ENCODE data around the gene DLGAP1. TPM values are rescaled to one million over a fixed set of nuclear protein-coding genes. Genes with fewer than 3 reads are reported as not detected.

The DLGAP1 gene
- total and polyA plus RNA-seq, 2 of the 13 experiments (the other 11 are each of a cell fraction or from before 2014, with no cell fraction given), result 0.01 TPM; not detected in 1

GRCh38 chr18:3924455-3924854, 530.7 kb downstream of the DLGAP1 start:
- H3K27ac ChIP-seq (ENCODE audit: extremely low read length, insufficient read depth, low read length), result no peak overlapping the region
- no peak overlapping the region for H3K9ac ChIP-seq (ENCODE audit: insufficient read depth, low read depth, low read length)
- ATAC-seq (no peak), DNase-seq (ENCODE audit: low spot score) (no peak), FAIRE-seq (no peak)
- no peaks in the 10 kb centered on the region for H3K79me2 ChIP-seq (ENCODE audit: insufficient read depth, low read length)
- BruUV-seq (replicated peaks), result no TSS peak
- in situ Hi-C loops (cut with HindIII; ENCODE audit: extremely low pct_ligation_motif_present, low pct_unique_long_range_greater_than_20kb) (no loop called here), intact Hi-C loops (cut with micrococcal nuclease; ENCODE audit: unreplicated experiment) (no loop called here)
- H2AFZ ChIP-seq (ENCODE audit: low read length), result no peak overlapping the region
- no peaks in the 10 kb centered on the region for H3K36me3 ChIP-seq (replicated peaks in 1 of 2; ENCODE audit: control insufficient read depth in 1 of 2, insufficient read depth in 2 of 2, low read length in 2 of 2)
- 97% methylated on average over 1 of the region's 1 CpG for WGBS (ENCODE audit: low lambda C conversion rate)
- no peaks in the 10 kb centered on the region for H3K4me1 ChIP-seq (ENCODE audit: insufficient read depth, low read length)
- TF ChIP-seq ZNF550 (CRISPR knock-in tag; IDR thresholded peaks at IDR 0.05; ENCODE audit: borderline replicate concordance) (no peak), ZNF792 (CRISPR knock-in tag; IDR thresholded peaks at IDR 0.05) (no peak), SMC3 (IDR thresholded peaks at IDR 0.05; ENCODE audit: low read length) (no peak), ELF4 (CRISPR knock-in tag; IDR thresholded peaks at IDR 0.05; ENCODE audit: borderline replicate concordance) (no peak), EEA1 (CRISPR knock-in tag; IDR thresholded peaks at IDR 0.05; ENCODE audit: borderline replicate concordance) (no peak), ZNF670 (CRISPR knock-in tag; IDR thresholded peaks at IDR 0.05; ENCODE audit: borderline replicate concordance) (no peak), JDP2 (CRISPR knock-in tag; IDR thresholded peaks at IDR 0.05; ENCODE audit: borderline replicate concordance) (no peak)
- no peaks in the 10 kb centered on the region for H4K20me1 ChIP-seq (ENCODE audit: insufficient read depth, low read length)
- H3K27me3 ChIP-seq (ENCODE audit: control insufficient read depth in 1 of 2, insufficient read depth in 2 of 2, low read length in 2 of 2), result peaks cover 0 to 8% of the 10 kb centered on the region in 2 experiments; a peak in 1 of 5 replicates
- H3K9me3 ChIP-seq (ENCODE audit: low read length), result no peaks in the 10 kb centered on the region
- no peak overlapping the region for H3K4me3 ChIP-seq (replicated peaks in 1 of 3; ENCODE audit: insufficient read depth in 1 of 3, low read depth in 2 of 3, low read length in 3 of 3)
- H3K4me2 ChIP-seq (ENCODE audit: low read depth, low read length), result no peak overlapping the region
- ChIA-PET CTCF (ENCODE audit: low intra/inter-chr PET ratio, low total read pairs) (no interaction called here), POLR2A (no interaction called here)

- Histone ChIP-seq H3K36me3 (replicated peaks in 1 of 2; ENCODE audit: control insufficient read depth in 1 of 2, insufficient read depth in 2 of 2, low read length in 2 of 2) (no peaks in the 10 kb centered on the region), H3K27ac (ENCODE audit: extremely low read length, insufficient read depth, low read length) (no peak overlapping the region), H3K4me2 (ENCODE audit: low read depth, low read length) (no peak overlapping the region), H3K79me2 (ENCODE audit: insufficient read depth, low read length) (no peaks in the 10 kb centered on the region), H4K20me1 (ENCODE audit: insufficient read depth, low read length) (no peaks in the 10 kb centered on the region), H3K9ac (ENCODE audit: insufficient read depth, low read depth, low read length) (no peak overlapping the region), H3K4me1 (ENCODE audit: insufficient read depth, low read length) (no peaks in the 10 kb centered on the region), H3K9me3 (ENCODE audit: low read length) (no peaks in the 10 kb centered on the region), H3K27me3 (ENCODE audit: control insufficient read depth in 1 of 2, insufficient read depth in 2 of 2, low read length in 2 of 2) (peaks cover 0 to 9% of the 10 kb centered on the region in 2 experiments; a peak in 1 of 5 replicates), H2AFZ (ENCODE audit: low read length) (no peak overlapping the region), H3K4me3 (replicated peaks in 1 of 3; ENCODE audit: insufficient read depth in 1 of 3, low read depth in 2 of 3, low read length in 3 of 3) (no peak overlapping the region)
- no peak for ATAC-seq
- intact Hi-C loops (cut with micrococcal nuclease; ENCODE audit: unreplicated experiment) (no loop called here), in situ Hi-C loops (cut with HindIII; ENCODE audit: extremely low pct_ligation_motif_present, low pct_unique_long_range_greater_than_20kb) (no loop called here)
- TF ChIP-seq TBL1XR1 (IDR thresholded peaks at IDR 0.05; ENCODE audit: borderline replicate concordance, low read length, partially characterized antibody) (no peak), CREB1 (IDR thresholded peaks at IDR 0.05) (peak; percentile 63), CREB1 (CRISPR knock-in tag; IDR thresholded peaks at IDR 0.05) (no peak)
- TF ChIP-seq, protein P1, sequence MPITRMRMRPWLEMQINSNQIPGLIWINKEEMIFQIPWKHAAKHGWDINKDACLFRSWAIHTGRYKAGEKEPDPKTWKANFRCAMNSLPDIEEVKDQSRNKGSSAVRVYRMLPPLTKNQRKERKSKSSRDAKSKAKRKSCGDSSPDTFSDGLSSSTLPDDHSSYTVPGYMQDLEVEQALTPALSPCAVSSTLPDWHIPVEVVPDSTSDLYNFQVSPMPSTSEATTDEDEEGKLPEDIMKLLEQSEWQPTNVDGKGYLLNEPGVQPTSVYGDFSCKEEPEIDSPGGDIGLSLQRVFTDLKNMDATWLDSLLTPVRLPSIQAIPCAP (CRISPR knock-in tag; IDR thresholded peaks at IDR 0.05; ENCODE audit: low read depth), result no peak
- TF ChIP-seq, protein P2, sequence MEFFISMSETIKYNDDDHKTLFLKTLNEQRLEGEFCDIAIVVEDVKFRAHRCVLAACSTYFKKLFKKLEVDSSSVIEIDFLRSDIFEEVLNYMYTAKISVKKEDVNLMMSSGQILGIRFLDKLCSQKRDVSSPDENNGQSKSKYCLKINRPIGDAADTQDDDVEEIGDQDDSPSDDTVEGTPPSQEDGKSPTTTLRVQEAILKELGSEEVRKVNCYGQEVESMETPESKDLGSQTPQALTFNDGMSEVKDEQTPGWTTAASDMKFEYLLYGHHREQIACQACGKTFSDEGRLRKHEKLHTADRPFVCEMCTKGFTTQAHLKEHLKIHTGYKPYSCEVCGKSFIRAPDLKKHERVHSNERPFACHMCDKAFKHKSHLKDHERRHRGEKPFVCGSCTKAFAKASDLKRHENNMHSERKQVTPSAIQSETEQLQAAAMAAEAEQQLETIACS (CRISPR knock-in tag; IDR thresholded peaks at IDR 0.05), result no peak
- TF ChIP-seq, protein P3, sequence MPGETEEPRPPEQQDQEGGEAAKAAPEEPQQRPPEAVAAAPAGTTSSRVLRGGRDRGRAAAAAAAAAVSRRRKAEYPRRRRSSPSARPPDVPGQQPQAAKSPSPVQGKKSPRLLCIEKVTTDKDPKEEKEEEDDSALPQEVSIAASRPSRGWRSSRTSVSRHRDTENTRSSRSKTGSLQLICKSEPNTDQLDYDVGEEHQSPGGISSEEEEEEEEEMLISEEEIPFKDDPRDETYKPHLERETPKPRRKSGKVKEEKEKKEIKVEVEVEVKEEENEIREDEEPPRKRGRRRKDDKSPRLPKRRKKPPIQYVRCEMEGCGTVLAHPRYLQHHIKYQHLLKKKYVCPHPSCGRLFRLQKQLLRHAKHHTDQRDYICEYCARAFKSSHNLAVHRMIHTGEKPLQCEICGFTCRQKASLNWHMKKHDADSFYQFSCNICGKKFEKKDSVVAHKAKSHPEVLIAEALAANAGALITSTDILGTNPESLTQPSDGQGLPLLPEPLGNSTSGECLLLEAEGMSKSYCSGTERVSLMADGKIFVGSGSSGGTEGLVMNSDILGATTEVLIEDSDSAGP (CRISPR knock-in tag; IDR thresholded peaks at IDR 0.05; ENCODE audit: borderline replicate concordance), result no peak
- ChIA-PET CTCF (ENCODE audit: low intra/inter-chr PET ratio, low total read pairs) (no interaction called here), POLR2A (no interaction called here)
- no TSS peak for BruUV-seq (replicated peaks)
- WGBS (ENCODE audit: low lambda C conversion rate), result 0% methylated on average over 2 of the region's 2 CpGs
- no peak for FAIRE-seq
- DNase-seq (ENCODE audit: low spot score), result no peak
These were observed 531.4 kb downstream of the DLGAP1 start for GRCh38 chr18:3923750-3924149.

All from HepG2 (cell line).